SIG-M5 treated with dmso at 0.1 percent for 504 hours (cell line): ENCODE results near the gene LAMC3.
A peak's percentile ranks its signal among the peaks of the same experiment; 100 is the strongest.

ENCODE experiments used
- DNase-seq: peaks from one replicate; lab custom pipeline; 2025; ENCODE audit not compliant: unreplicated experiment; lab: John Stamatoyannopoulos, UW

LAMC3 gene

GRCh38 chr9:130977811-130978221, 31.2 kb upstream of the LAMC3 start:
- DNase-seq, result no peak

- DNase-seq, result no peak
These were observed 29.2 kb upstream of the LAMC3 start for GRCh38 chr9:130979591-130980385.

GRCh38 chr9:130980526-130980925, 28.4 kb upstream of the LAMC3 start:
- no peak for DNase-seq

GRCh38 chr9:130981002-130981755, 27.8 kb upstream of the LAMC3 start:
- peak; percentile 90 for DNase-seq

- no peak for DNase-seq
These were observed 27.2 kb upstream of the LAMC3 start for GRCh38 chr9:130981756-130982137.

GRCh38 chr9:130982636-130983358, 26.2 kb upstream of the LAMC3 start:
- DNase-seq, result no peak

GRCh38 chr9:130983359-130983670, 25.7 kb upstream of the LAMC3 start:
- DNase-seq, result no peak

GRCh38 chr9:130983970-130984369, 25.0 kb upstream of the LAMC3 start:
- no peak for DNase-seq

- no peak for DNase-seq
These were observed 24.5 kb upstream of the LAMC3 start for GRCh38 chr9:130984521-130984920.

- DNase-seq, result no peak
These were observed 23.9 kb upstream of the LAMC3 start for GRCh38 chr9:130985029-130985428.

- no peak for DNase-seq
These were observed 23.3 kb upstream of the LAMC3 start for GRCh38 chr9:130985606-130986162.

GRCh38 chr9:130986356-130986965, 22.5 kb upstream of the LAMC3 start:
- no peak for DNase-seq

GRCh38 chr9:130987054-130987453, 21.9 kb upstream of the LAMC3 start:
- no peak for DNase-seq

GRCh38 chr9:130987738-130988399, 21.1 kb upstream of the LAMC3 start:
- DNase-seq, result no peak

- no peak for DNase-seq
These were observed 20.6 kb upstream of the LAMC3 start for GRCh38 chr9:130988400-130988747.

- no peak for DNase-seq
These were observed 20.1 kb upstream of the LAMC3 start for GRCh38 chr9:130988905-130989304.

GRCh38 chr9:130989391-130989790, 19.6 kb upstream of the LAMC3 start:
- no peak for DNase-seq

GRCh38 chr9:130989891-130990290, 19.1 kb upstream of the LAMC3 start:
- DNase-seq, result no peak

GRCh38 chr9:130990306-130990977, 18.5 kb upstream of the LAMC3 start:
- no peak for DNase-seq
